ENCODE data around the gene CSNK1D.
A peak's percentile ranks its signal among the peaks of the same experiment; 100 is the strongest.

CSNK1D gene

GRCh38 chr17:82249896-82250581, 23.5 kb downstream of the CSNK1D start:
- no peak for DNase-seq

- no peak for DNase-seq
Measured at GRCh38 chr17:82248815-82249674, 24.5 kb downstream of the CSNK1D start.

- DNase-seq, result no peak
Measured at GRCh38 chr17:82247856-82248671, 25.4 kb downstream of the CSNK1D start.

GRCh38 chr17:82247182-82247823, 26.2 kb downstream of the CSNK1D start:
- no peak for DNase-seq

- peak in 1 of 2 experiments; percentile 39 for DNase-seq
Measured at GRCh38 chr17:82246365-82247181, 26.9 kb downstream of the CSNK1D start.

GRCh38 chr17:82246040-82246364, 27.5 kb downstream of the CSNK1D start:
- DNase-seq, result no peak

GRCh38 chr17:82245134-82246039, 28.1 kb downstream of the CSNK1D start:
- no peak for DNase-seq

- peak in 1 of 2 experiments; percentile 25 for DNase-seq
Measured at GRCh38 chr17:82244413-82245133, 28.9 kb downstream of the CSNK1D start.

- no peak for DNase-seq
Measured at GRCh38 chr17:82243648-82244412, 29.7 kb downstream of the CSNK1D start.

- DNase-seq, result no peak
Measured at GRCh38 chr17:82242977-82243647, 30.4 kb downstream of the CSNK1D start.

- no peak for DNase-seq
Measured at GRCh38 chr17:82242698-82242976, 30.9 kb downstream of the CSNK1D start.

- DNase-seq, result no peak
Measured at GRCh38 chr17:82241926-82242697, 31.4 kb downstream of the CSNK1D start.

- DNase-seq, result no peak
Measured at GRCh38 chr17:82241183-82241925, 32.1 kb downstream of the CSNK1D start.

- no peak for DNase-seq
Measured at GRCh38 chr17:82240506-82241182, 32.9 kb downstream of the CSNK1D start.

- no peak for DNase-seq
Measured at GRCh38 chr17:82239926-82240505, 33.5 kb downstream of the CSNK1D start.

GRCh38 chr17:82239401-82239925, 34.0 kb downstream of the CSNK1D start:
- no peak for DNase-seq

Measured in NCI-H526 (cell line).